HL-60 (cell line): ENCODE data around the gene SPINK5.

Experiments used
- CTCF ChIP-seq: IDR thresholded peaks from one replicate; pipeline ENCODE4 v1.5.1; 2011; ENCODE audit warnings: low read length, control low read depth, inconsistent platforms; ENCODE audit not compliant: insufficient read depth
- GABPA ChIP-seq: IDR thresholded peaks from 2 replicates; pipeline ENCODE4 v1.6.1; 2012; ENCODE audit warnings: low read depth
- POLR2AphosphoS5 ChIP-seq: IDR thresholded peaks from 2 replicates; pipeline ENCODE4 v1.6.1; 2012; ENCODE audit warnings: low read depth
- TF ChIP-seq, protein P1 (sequence below): IDR thresholded peaks from 2 replicates; pipeline ENCODE4 v1.6.1; 2012; ENCODE audit warnings: low read depth; ENCODE audit not compliant: insufficient replicate concordance

DNA sequence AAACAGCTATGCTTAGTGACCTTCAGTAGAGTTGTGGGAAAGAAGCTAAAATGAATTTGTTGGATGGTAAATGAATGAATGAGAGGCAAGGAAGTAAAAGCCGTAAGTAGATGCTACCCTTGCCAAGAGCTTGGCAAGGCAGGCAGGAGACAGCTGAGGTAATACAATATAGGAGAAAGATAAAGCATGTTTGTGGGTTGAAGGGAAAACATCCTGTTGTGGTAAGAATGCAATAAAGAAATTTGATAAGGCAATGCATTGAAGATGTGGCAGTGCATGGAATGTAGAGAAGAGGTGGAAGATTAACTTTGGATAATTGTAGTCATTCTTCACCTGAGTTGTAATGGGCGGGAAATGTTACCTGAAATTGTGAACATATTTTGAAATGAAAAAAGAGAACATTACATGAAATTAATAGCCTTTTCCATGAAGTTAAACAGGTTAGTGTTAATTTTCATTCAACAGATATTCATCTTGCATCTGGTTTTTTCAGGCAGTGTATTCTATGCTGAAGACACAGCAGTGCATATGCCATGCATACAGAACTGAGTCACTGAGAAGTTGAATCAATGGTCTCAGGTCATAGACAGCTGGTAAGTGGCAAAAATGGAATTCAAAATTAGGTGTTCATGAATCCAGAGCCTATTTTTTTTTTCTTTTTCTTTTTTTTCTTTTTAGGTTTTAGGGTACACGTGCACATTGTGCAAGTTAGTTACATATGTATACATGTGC, 43.4 kb upstream of the SPINK5 start:
- no peak for TF ChIP-seq CTCF
- TF ChIP-seq, protein P1, sequence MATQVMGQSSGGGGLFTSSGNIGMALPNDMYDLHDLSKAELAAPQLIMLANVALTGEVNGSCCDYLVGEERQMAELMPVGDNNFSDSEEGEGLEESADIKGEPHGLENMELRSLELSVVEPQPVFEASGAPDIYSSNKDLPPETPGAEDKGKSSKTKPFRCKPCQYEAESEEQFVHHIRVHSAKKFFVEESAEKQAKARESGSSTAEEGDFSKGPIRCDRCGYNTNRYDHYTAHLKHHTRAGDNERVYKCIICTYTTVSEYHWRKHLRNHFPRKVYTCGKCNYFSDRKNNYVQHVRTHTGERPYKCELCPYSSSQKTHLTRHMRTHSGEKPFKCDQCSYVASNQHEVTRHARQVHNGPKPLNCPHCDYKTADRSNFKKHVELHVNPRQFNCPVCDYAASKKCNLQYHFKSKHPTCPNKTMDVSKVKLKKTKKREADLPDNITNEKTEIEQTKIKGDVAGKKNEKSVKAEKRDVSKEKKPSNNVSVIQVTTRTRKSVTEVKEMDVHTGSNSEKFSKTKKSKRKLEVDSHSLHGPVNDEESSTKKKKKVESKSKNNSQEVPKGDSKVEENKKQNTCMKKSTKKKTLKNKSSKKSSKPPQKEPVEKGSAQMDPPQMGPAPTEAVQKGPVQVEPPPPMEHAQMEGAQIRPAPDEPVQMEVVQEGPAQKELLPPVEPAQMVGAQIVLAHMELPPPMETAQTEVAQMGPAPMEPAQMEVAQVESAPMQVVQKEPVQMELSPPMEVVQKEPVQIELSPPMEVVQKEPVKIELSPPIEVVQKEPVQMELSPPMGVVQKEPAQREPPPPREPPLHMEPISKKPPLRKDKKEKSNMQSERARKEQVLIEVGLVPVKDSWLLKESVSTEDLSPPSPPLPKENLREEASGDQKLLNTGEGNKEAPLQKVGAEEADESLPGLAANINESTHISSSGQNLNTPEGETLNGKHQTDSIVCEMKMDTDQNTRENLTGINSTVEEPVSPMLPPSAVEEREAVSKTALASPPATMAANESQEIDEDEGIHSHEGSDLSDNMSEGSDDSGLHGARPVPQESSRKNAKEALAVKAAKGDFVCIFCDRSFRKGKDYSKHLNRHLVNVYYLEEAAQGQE = no peak
- no peak for TF ChIP-seq POLR2AphosphoS5
- no peak for TF ChIP-seq GABPA
